AG09319 (cell line): Measurements from ENCODE around the gene IL21R.
A peak's percentile ranks its signal among the peaks of the same experiment; 100 is the strongest.

ENCODE experiments used
- DNase-seq: peaks from one replicate; pipeline ENCODE4 v3.0.0-alpha.2; 2010; ENCODE audit warnings: low read depth; ENCODE audit errors: extremely low read depth
- CTCF ChIP-seq: IDR thresholded peaks from 2 replicates; pipeline ENCODE4 v1.5.1; 2011; ENCODE audit warnings: low read depth, mild to moderate bottlenecking, inconsistent platforms, low read length, moderate library complexity

Gene IL21R

GRCh38 chr16:27367461-27368357, 34.3 kb upstream of the IL21R start:
- TF ChIP-seq CTCF, result peak; percentile 85
- peak; percentile 40 for DNase-seq

- TF ChIP-seq CTCF, result no peak
- no peak for DNase-seq
These were observed 33.6 kb upstream of the IL21R start for GRCh38 chr16:27368358-27368722.

- no peak for DNase-seq
- TF ChIP-seq CTCF, result no peak
These were observed 32.2 kb upstream of the IL21R start for GRCh38 chr16:27369806-27370205.

GRCh38 chr16:27370318-27370717, 31.7 kb upstream of the IL21R start:
- DNase-seq, result no peak
- no peak for TF ChIP-seq CTCF

- no peak for DNase-seq
- TF ChIP-seq CTCF, result no peak
These were observed 28.7 kb upstream of the IL21R start for GRCh38 chr16:27373312-27373711.

- no peak for TF ChIP-seq CTCF
These were observed 27.7 kb upstream of the IL21R start for GRCh38 chr16:27374221-27374803.

GRCh38 chr16:27374804-27375425, 27.1 kb upstream of the IL21R start:
- TF ChIP-seq CTCF, result peak; percentile 44
- no peak for DNase-seq

More at GRCh38 chr16:27374221-27374803, 27.7 kb upstream of the IL21R start:
- no peak for DNase-seq
